Bronchial epithelial cell (primary cell): ENCODE measurements around the gene MDM4. TPM values are rescaled to one million over a fixed set of nuclear protein-coding genes. Genes with fewer than 3 reads are reported as not detected.
A peak's percentile ranks its signal among the peaks of the same experiment; 100 is the strongest.

Source experiments
- DNase-seq: peaks from one replicate; pipeline ENCODE4 v3.0.0-alpha.2; 2010; ENCODE audit warnings: low read depth
- FAIRE-seq: peaks from 2 replicates; lab custom pipeline; 2011; peaks lifted over from hg19 to GRCh38; lab: Jason Lieb, UNC
- H3K27me3 ChIP-seq: 2 replicates; pipeline ENCODE4 v1.5.1; 2011; ENCODE audit warnings: low read length; ENCODE audit not compliant: control insufficient read depth, insufficient read depth
- H3K36me3 ChIP-seq: 2 replicates; pipeline ENCODE4 v1.5.1; 2011; ENCODE audit warnings: low read length; ENCODE audit not compliant: control insufficient read depth, insufficient read depth
- H3K4me3 ChIP-seq: 2 replicates; pipeline ENCODE4 v1.5.1; 2011; ENCODE audit warnings: mild to moderate bottlenecking, low read depth, low read length, control low read depth
- total RNA-seq: library from RNA; depleted of rRNA; stranded (reverse); fragments of >200 nt; gene quantifications from 2 replicates; pipeline ENCODE4 v1.2.1, GENCODE V29; 2014
- TF ChIP-seq, protein P1 (sequence below): IDR thresholded peaks from 2 replicates; pipeline ENCODE4 v1.5.1; 2011; ENCODE audit warnings: mild to moderate bottlenecking, moderate library complexity, low read length, control low read depth, inconsistent platforms; ENCODE audit not compliant: insufficient read depth, severe bottlenecking

MDM4 gene
- total RNA-seq, 1 donor from 2014 or later: 23.4 TPM

DNA sequence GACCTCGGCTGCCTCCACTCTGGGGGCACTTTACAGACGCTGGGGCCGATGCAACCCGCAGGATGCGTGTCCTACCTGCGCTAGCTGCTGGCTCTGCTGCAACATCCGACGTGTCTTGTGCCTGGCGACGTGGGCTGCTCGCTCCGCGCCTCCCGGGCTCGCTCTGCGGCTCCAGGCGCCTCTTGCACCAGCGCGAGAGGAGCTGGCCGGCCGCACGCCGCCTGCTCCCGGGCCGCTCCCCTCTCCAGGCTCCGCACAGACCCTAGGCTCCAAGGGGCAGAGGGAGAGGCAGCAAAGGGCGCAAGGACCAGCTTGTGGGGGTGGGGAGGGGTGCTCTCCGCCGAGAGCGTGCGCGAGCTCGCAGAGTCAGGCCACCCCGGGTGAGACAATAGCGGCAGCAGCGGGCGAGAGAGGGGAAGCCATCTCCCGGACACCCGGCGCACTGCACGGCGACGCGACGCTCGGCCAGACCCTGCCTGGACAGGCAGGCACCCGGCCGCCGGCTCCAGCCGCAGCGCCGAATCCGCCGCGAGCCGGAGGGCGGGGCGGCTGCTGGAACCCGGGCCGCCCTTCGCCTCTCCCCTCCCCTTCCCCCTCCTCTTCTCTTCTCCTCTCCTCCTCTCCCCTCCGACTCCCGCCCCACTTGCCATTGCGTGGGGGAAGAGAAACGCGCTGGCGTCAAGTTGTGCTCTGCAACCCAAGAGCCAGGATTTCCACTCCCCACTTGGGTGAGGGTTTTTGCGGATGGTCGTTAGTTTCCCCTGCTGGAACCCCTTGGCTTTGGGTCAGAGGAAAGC, 21.7 kb upstream of the MDM4 start, which contains the start of gene PIK3C2B:
PIK3C2B (minus strand) TSS at position 525 of the 797 bp plus-strand sequence. CDS start 25,003 bp downstream, outside the sequence.
- no peak for FAIRE-seq
- TF ChIP-seq, protein P1, sequence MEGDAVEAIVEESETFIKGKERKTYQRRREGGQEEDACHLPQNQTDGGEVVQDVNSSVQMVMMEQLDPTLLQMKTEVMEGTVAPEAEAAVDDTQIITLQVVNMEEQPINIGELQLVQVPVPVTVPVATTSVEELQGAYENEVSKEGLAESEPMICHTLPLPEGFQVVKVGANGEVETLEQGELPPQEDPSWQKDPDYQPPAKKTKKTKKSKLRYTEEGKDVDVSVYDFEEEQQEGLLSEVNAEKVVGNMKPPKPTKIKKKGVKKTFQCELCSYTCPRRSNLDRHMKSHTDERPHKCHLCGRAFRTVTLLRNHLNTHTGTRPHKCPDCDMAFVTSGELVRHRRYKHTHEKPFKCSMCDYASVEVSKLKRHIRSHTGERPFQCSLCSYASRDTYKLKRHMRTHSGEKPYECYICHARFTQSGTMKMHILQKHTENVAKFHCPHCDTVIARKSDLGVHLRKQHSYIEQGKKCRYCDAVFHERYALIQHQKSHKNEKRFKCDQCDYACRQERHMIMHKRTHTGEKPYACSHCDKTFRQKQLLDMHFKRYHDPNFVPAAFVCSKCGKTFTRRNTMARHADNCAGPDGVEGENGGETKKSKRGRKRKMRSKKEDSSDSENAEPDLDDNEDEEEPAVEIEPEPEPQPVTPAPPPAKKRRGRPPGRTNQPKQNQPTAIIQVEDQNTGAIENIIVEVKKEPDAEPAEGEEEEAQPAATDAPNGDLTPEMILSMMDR: peak; percentile 74
- H3K27me3 ChIP-seq: no peaks in the 10 kb centered on the region
- no peaks in the 10 kb centered on the region for H3K36me3 ChIP-seq
- peak within 1 kb of the TSS; percentile 63 for H3K4me3 ChIP-seq
- peak; percentile 62 for DNase-seq

DNA sequence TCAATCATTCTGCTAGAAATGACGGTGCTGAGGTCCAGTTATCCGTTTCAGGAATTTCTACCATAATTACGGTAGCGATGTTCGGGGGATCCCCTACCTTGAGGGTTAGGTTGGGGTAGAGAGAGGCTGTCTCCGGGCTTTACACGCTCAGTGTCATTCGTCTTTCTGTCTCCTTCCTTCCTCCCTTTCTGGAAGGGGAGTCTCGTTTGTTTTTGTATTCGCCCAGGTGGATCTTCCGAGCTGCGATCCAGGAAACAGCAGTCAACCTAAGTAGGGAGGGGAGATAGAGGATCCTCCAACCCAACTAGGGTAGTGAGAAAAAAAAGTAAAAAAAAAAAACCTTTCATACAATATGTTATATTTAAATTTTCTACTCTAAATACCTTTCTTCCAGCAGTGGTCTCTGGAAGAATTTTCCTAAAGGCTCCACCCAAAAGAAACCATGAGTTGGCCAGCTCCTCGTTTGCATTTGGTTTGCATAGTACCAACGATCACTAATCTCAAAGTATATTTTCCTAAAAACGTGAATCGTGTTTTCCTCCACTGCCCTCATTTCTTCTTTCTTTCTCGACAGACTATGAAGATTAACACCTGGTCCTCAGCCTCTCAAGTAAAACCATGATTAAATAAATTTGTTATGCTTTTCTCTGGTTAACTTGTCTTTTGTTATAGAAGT, 21.0 kb upstream of the MDM4 start:
- no peak for FAIRE-seq
- Histone ChIP-seq H3K36me3 (no peaks in the 10 kb centered on the region), H3K27me3 (no peaks in the 10 kb centered on the region), H3K4me3 (peak overlapping the region; percentile 63)
- TF ChIP-seq, protein P1: no peak
- DNase-seq: no peak

DNA sequence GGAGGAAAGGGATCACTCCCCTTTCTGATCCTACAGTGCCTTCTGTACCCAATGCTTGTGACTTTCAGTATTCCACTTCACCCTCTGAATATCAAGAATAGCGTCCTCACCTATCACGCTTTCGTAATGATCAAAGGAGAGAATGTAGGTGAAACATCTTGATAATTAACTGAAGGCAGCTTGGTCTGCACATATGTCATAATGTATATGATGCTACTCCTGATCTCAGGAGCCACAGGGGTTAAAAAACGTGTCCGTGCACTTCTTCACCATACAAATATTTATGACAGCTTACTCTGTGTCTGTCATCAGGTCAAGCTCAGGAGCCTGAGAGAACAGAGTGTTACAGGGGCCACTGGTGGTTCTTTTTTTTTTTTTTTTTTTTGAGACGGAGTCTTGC, 20.4 kb upstream of the MDM4 start:
- H3K4me3 ChIP-seq: no peak overlapping the region
- FAIRE-seq (no peak), DNase-seq (no peak)
- H3K36me3 ChIP-seq: no peaks in the 10 kb centered on the region
- TF ChIP-seq, protein P1: no peak
- no peaks in the 10 kb centered on the region for H3K27me3 ChIP-seq

DNA sequence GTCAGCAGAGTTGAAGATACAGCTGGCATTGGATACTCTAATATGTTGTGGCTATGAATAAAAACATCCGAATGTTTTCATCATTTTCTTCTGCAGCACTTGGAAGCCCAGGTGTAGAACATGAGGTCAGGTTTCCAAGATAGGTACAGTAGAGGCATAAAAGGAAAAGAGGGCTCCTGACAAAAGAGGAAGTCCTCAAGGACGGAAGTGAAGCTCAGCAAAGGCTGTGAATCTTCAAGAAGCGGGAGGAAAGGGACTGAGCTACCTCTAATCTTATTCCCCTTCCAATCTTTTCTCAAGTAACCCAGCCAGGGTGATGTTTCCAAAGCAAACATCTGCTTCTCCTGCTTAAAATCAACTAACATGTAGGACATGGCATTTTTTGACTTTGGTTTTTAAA, 17.2 kb upstream of the MDM4 start:
- Histone ChIP-seq H3K27me3 (no peaks in the 10 kb centered on the region), H3K36me3 (no peaks in the 10 kb centered on the region), H3K4me3 (no peak overlapping the region)
- FAIRE-seq: no peak
- DNase-seq: no peak
- TF ChIP-seq, protein P1: no peak

DNA sequence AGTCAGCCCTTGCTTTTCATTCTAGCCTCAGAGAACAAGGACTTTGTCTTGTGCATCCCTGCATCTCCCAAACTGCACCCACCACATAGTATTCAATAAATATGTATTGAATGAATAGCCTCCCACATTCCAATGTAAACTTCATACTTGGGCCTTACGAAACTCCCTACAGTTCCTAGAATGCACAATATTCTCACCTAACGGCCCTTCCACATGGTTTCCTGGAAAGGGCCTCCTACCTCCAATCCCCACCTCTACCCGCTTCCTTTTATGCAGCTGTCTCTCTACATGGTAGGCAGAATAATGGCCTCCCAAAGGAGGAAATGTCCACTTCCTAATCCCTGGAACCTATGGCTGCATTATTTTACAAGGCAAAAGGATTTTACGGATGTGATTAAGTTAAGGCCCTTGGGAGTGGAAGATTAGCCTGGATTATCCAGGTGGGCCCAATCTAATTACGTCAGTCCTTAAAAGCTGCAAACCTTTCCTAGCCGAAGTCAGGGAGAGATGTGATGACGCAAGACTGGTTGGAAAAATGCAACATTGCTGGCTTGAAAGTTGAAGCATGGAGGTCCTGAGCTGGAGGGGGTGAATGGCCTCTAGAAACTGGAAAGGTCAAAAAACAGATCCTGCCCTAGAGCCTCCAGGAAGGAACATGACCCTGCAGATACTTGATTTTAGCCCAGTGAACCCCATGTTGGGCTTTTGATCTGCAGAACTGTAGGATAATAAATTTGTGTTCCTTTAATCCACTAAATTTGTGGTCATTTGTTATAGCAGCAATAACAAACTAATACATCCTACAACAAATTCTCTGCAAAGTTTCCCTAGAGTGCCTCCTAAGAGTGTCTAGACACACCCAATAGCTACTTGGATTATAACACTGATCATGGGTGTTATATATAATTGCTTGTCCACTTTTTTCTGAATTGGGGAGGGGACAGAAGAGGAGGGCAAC, 16.4 kb upstream of the MDM4 start:
- FAIRE-seq (no peak), DNase-seq (no peak)
- TF ChIP-seq, protein P1: no peak
- no peak overlapping the region for H3K4me3 ChIP-seq
- no peaks in the 10 kb centered on the region for H3K27me3 ChIP-seq
- H3K36me3 ChIP-seq: no peaks in the 10 kb centered on the region
